ENCODE measurements around the gene PRKAA1. TPM values are rescaled to one million over a fixed set of nuclear protein-coding genes. Genes with fewer than 3 reads are reported as not detected.
"Not testable (repeated sequence)": the region's sequence is repeated elsewhere in the genome, so short reads cannot be mapped to it uniquely, and the experiment has no call there.

The PRKAA1 gene
- total RNA-seq, 1 donor from 2014 or later, result 39.2 TPM

DNA sequence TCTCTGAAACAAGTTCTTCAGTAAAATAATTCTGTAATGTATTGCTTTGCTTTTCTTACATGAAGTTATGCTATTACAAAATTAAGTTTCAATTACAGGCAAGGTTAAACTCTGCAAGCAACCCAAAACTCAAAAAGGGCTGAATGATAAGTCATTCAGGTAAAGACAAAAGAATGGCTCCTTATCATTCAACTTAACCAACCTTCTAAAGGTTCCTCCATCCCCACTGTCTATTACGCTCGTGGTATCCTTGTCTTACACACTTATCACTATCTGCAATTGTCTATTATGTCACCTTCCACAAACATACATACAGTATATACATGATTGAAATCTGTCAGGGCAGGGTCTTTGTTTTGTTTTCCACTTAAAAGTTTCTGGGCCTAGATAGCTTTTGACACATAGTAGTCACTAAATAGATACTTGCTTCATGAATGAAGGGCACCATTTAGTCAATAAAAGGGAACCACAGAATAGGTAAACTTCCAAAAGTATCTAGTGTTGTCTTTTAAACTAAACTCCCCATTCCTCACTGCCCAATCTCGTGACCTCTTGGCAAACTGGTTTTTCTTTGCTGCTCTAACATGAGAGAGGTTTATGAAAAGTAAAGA, 30.0 kb upstream of the PRKAA1 start:
- no peak for DNase-seq (ENCODE audit: low read depth, low spot score)
- no peaks in the 10 kb centered on the region for H3K27me3 Mint-ChIP-seq (ENCODE audit: low read depth)
- peaks cover 37% of the 10 kb centered on the region for H3K4me1 Mint-ChIP-seq
- no peak overlapping the region for H3K27ac Mint-ChIP-seq (ENCODE audit: unreplicated experiment)
- H3K9me3 Mint-ChIP-seq, result no peaks in the 10 kb centered on the region
- H3K4me3 Mint-ChIP-seq, result peak overlapping the region; percentile 2
- peaks cover 51% of the 10 kb centered on the region for H3K36me3 Mint-ChIP-seq (ENCODE audit: low read depth)
- TF ChIP-seq, protein P1, sequence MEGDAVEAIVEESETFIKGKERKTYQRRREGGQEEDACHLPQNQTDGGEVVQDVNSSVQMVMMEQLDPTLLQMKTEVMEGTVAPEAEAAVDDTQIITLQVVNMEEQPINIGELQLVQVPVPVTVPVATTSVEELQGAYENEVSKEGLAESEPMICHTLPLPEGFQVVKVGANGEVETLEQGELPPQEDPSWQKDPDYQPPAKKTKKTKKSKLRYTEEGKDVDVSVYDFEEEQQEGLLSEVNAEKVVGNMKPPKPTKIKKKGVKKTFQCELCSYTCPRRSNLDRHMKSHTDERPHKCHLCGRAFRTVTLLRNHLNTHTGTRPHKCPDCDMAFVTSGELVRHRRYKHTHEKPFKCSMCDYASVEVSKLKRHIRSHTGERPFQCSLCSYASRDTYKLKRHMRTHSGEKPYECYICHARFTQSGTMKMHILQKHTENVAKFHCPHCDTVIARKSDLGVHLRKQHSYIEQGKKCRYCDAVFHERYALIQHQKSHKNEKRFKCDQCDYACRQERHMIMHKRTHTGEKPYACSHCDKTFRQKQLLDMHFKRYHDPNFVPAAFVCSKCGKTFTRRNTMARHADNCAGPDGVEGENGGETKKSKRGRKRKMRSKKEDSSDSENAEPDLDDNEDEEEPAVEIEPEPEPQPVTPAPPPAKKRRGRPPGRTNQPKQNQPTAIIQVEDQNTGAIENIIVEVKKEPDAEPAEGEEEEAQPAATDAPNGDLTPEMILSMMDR (conservative IDR thresholded peaks at IDR 0.05), result no peak

DNA sequence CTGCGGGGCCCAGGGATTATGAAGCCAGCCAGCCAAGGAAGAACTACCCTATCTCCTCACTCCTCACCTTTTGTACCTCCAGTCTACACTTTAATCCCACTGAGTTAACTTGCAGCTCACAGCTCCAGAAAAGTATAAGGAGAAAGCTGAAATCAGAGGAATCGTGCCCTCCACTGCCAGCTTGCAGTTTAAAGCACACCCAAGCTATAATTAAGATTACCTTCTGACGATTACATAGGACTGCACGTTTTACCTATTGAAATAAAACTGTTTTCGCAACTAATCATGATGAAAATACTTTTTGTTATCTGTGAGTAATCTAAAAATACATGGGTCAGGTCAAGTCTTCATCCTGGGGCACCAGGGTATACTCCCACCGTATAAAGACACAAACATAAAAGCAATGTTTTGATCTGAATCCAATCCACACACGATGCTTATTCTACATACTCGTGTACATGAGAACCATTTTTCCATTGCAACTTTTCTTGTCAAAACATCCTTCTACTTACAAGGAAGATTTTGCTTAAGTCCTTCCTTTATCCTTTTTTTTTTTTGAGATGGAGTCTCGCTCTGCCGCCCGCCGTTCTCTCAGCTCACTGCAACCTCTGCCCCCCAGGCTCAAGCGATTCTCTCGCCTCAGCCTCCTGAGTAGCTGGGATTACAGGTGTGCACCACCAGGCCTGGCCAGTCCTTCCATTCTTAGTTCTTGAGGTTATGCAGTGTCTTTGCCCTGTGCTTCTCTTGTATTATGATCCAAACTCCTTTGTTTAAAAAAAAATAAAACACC, 29.2 kb upstream of the PRKAA1 start:
- Mint-ChIP-seq H3K4me1 (peaks cover 29% of the 10 kb centered on the region), H3K27ac (ENCODE audit: unreplicated experiment) (no peak overlapping the region), H3K9me3 (no peaks in the 10 kb centered on the region), H3K4me3 (no peak overlapping the region), H3K36me3 (ENCODE audit: low read depth) (peaks cover 44% of the 10 kb centered on the region), H3K27me3 (ENCODE audit: low read depth) (no peaks in the 10 kb centered on the region)
- no peak for DNase-seq (ENCODE audit: low read depth, low spot score)
- TF ChIP-seq, protein P1 (conservative IDR thresholded peaks at IDR 0.05), result no peak

DNA sequence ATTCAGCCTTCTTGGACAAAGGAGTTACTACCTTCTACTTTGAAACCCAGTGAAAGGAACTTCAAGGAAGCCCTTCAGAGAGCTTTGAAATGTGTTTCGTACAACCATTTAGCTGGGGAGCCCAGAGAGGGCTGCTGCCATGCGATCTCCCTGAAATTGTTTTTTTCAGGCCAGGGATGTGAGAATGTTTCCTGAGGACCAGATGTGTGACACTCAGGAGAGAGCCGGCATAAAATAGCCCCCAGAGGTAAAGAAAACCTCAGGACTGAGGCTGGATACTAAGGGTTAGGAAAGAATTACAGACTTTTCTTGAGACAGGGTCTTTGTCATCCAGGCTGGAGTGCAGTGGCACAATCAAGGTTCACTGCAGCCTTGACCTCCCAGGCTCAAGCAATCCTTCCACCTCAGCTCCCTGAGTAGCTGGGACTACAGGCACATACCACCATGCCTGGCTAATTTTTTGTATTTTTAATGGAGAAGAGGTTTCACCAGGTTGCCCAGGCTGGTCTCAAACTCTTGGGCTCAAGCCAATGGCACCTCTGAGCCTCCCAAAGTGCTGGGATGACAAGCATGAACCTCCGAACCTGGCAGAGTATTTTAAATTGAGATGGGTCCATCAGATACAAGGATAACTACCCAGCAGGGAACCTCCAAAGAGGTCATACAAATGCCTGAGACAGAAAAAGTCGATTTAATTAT, 28.5 kb upstream of the PRKAA1 start:
- peaks cover 22% of the 10 kb centered on the region for H3K4me1 Mint-ChIP-seq
- TF ChIP-seq, protein P1 (conservative IDR thresholded peaks at IDR 0.05), result no peak
- no peak overlapping the region for H3K27ac Mint-ChIP-seq (ENCODE audit: unreplicated experiment)
- H3K4me3 Mint-ChIP-seq, result no peak overlapping the region
- no peak for DNase-seq (ENCODE audit: low read depth, low spot score)
- peaks cover 38% of the 10 kb centered on the region for H3K36me3 Mint-ChIP-seq (ENCODE audit: low read depth)
- no peaks in the 10 kb centered on the region for H3K9me3 Mint-ChIP-seq
- no peaks in the 10 kb centered on the region for H3K27me3 Mint-ChIP-seq (ENCODE audit: low read depth)

DNA sequence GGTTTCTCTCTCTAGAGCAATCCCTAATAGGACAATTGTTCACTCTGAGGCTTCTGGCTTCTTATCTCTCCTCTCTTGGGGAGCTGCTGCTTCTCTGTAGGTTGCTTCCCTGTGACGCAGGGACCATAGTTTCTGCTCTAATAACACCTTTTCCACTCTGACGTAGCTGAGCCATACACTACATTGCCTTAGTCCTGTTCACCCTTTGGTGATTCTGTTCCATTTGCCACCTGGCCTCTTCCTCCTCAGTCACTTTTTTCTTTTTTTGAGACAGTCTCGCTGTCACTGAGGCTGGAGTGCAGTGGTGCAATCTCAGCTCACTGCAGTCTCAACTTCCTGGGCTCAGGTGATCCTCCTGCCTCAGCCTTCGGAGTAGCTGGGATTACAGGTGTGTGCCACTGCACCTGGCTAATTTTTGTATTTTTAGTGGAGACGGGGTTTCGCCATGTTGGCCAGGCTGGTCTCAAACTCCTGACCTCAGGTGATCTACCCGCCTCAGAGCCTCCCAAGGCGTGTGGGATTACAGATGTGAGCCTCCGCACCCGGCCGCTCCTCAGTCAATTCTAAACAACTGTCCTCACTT, 27.4 kb upstream of the PRKAA1 start:
- H3K27ac Mint-ChIP-seq (ENCODE audit: unreplicated experiment); H3K9me3 Mint-ChIP-seq; H3K27me3 Mint-ChIP-seq (ENCODE audit: low read depth); DNase-seq (ENCODE audit: low read depth, low spot score): not testable (repeated sequence)
- Mint-ChIP-seq H3K4me3 (peak overlapping the region; percentile 38), H3K4me1 (peaks cover 20% of the 10 kb centered on the region), H3K36me3 (ENCODE audit: low read depth) (peaks cover 32% of the 10 kb centered on the region)

DNA sequence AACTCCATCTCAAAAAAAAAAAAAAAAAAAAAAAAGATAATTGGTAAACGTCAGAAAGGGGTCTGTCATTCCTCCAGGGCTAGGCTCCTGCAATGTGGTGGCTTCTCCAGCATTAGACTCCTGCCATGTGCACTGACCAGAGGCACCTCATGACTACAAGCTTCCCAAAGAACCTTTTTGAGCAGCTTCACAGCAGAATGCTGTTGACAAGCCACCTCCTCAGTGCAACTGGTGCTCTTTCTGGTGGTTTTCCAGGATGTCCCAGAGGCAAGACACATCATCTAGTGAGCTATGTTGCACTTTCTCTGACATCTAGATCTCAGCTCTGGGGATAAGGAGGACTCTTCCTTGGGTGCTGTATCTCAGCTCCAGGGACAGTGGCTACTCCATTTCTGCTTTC, 25.3 kb upstream of the PRKAA1 start:
- TF ChIP-seq, protein P1 (conservative IDR thresholded peaks at IDR 0.05), result no peak
- H3K27ac Mint-ChIP-seq (ENCODE audit: unreplicated experiment), result peak overlapping the region; percentile 48
- no peaks in the 10 kb centered on the region for H3K27me3 Mint-ChIP-seq (ENCODE audit: low read depth)

More for the DNA sequence above, 25.3 kb upstream of the PRKAA1 start:
- DNase-seq (ENCODE audit: low read depth, low spot score), result no peak
- H3K9me3 Mint-ChIP-seq, result no peaks in the 10 kb centered on the region
- H3K36me3 Mint-ChIP-seq (ENCODE audit: low read depth), result peaks cover 22% of the 10 kb centered on the region
- peaks cover 9% of the 10 kb centered on the region for H3K4me1 Mint-ChIP-seq
- peak overlapping the region; percentile 15 for H3K4me3 Mint-ChIP-seq

Measured in neural crest cell (in vitro differentiated cells).